GM19351 (cell line): Measurements from ENCODE around the gene FOXD4L3.
"Not testable (repeated sequence)": the region's sequence is repeated elsewhere in the genome, so short reads cannot be mapped to it uniquely, and the experiment has no call there.

Source experiments
- ATAC-seq: cut with Tn5 transposase; IDR thresholded peaks from one replicate; pipeline ENCODE4 v1.9.1; 2021; ENCODE audit warnings: mild to moderate bottlenecking, moderate library complexity; ENCODE audit not compliant: unreplicated experiment

The FOXD4L3 gene

GRCh38 chr9:68343992-68344391, 41.3 kb downstream of the FOXD4L3 start:
- not testable (repeated sequence) for ATAC-seq

DNA sequence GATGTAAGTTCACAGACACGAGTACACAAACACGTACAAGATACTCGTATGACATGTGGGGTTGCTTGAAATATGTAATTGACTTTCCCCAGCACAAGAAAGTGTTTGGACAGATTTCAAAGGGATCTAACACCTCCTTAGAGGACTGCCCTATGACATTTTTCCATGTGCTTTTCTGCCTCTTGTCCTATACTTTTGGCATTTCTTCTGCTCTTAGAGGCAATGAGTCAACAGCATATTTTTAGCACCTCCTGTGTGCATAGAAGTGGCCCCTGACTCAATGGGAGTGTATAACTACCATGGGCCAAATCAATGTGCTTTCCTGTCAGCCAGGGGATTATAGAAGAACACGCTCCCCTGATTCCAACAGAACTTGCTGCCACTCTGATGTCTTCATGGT, 49.0 kb downstream of the FOXD4L3 start:
- ATAC-seq: not testable (repeated sequence)
